ENCODE data around the gene VPS51. TPM values are rescaled to one million over a fixed set of nuclear protein-coding genes. Genes with fewer than 3 reads are reported as not detected.

Gene VPS51
- total and polyA plus RNA-seq, 9 of the 15 experiments (the other 6 are each of a cell fraction or from before 2014, with no cell fraction given): 1.8 to 143 (median 46.8) TPM

- TF ChIP-seq ZNF592 (IDR thresholded peaks at IDR 0.05) (0 out of 2 replicates have a peak, but pooled peaks have one; percentile 61), ZNF780A (CRISPR knock-in tag; IDR thresholded peaks at IDR 0.05) (no peak), TFAP4 (CRISPR knock-in tag; IDR thresholded peaks at IDR 0.05; ENCODE audit: borderline replicate concordance) (peak; percentile 58), PPARD (CRISPR knock-in tag; IDR thresholded peaks at IDR 0.05) (no peak), ZNF699 (CRISPR knock-in tag; IDR thresholded peaks at IDR 0.05; ENCODE audit: insufficient replicate concordance) (no peak), BHLHE40 (IDR thresholded peaks at IDR 0.05; ENCODE audit: low read length) (peak; percentile 25; the same call in 1 of the 2 replicates), BRF1 (IDR thresholded peaks at IDR 0.05; ENCODE audit: borderline replicate concordance, extremely low read depth, insufficient read length) (no peak), CEBPZ (IDR thresholded peaks at IDR 0.05; ENCODE audit: borderline replicate concordance, low read depth, low read length) (no peak), CREB3 (tag; conservative IDR thresholded peaks at IDR 0.05; ENCODE audit: low read depth) (0 out of 2 replicates have a peak, but pooled peaks have one; percentile 29), GTF2A2 (tag; IDR thresholded peaks at IDR 0.05) (no peak), RFX5 (IDR thresholded peaks at IDR 0.05; ENCODE audit: low read depth, low read length) (no peak), BACH1 (tag; IDR thresholded peaks at IDR 0.05) (no peak)
These were observed 20.6 kb downstream of the VPS51 start (continued) for GRCh38 chr11:65116370-65117205.

All from K562 (cell line).